ENCODE measurements around the gene CDH22. TPM values are rescaled to one million over a fixed set of nuclear protein-coding genes. Genes with fewer than 3 reads are reported as not detected.

Gene CDH22
- total RNA-seq, 4 donors from 2014 or later, result 0.26 to 1.2 (median 0.35) TPM

DNA sequence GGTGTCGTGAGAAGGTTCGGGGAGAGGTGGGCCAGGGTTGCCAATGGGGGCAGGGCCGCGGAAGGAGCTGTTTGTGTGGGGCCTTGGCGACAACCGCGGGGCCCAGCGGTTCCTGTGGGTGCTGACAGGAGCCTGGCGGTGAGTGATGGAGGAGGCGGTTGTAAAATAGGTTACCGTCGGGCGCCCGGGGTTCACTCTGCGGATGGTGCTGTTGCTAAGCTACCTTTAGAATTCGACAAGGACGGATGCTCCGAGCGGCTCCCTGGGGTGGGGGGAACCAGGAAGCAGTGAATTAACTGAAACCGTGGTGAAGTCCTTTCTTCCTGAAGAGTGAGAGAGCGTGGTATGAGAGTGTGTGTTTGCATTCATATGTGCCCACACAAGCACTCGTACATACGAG is 61.7 kb downstream of the CDH22 start:
- Histone ChIP-seq H3K4me1 (no peaks in the 10 kb centered on the region), H3K9me3 (no peaks in the 10 kb centered on the region), H3K27me3 (peaks cover 20 to 48% (median 25%) of the 10 kb centered on the region in 3 donors), H3K4me3 (no peak overlapping the region), H3K27ac (no peak overlapping the region), H3K36me3 (no peaks in the 10 kb centered on the region)
- DNase-seq (no peak), ATAC-seq (no peak)
- in situ Hi-C loops (cut with MboI; ENCODE audit: low sequenced_read_pairs in 4 of 4), result no loop called here
- TF ChIP-seq, protein P1, sequence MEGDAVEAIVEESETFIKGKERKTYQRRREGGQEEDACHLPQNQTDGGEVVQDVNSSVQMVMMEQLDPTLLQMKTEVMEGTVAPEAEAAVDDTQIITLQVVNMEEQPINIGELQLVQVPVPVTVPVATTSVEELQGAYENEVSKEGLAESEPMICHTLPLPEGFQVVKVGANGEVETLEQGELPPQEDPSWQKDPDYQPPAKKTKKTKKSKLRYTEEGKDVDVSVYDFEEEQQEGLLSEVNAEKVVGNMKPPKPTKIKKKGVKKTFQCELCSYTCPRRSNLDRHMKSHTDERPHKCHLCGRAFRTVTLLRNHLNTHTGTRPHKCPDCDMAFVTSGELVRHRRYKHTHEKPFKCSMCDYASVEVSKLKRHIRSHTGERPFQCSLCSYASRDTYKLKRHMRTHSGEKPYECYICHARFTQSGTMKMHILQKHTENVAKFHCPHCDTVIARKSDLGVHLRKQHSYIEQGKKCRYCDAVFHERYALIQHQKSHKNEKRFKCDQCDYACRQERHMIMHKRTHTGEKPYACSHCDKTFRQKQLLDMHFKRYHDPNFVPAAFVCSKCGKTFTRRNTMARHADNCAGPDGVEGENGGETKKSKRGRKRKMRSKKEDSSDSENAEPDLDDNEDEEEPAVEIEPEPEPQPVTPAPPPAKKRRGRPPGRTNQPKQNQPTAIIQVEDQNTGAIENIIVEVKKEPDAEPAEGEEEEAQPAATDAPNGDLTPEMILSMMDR (IDR thresholded peaks at IDR 0.05 in 4 of 5, conservative IDR thresholded peaks at IDR 0.05 in 1 of 5), result no peak
- no peak for TF ChIP-seq POLR2A (IDR thresholded peaks at IDR 0.05)
- intact Hi-C loops (cut with DNase I; ENCODE audit: low total_unique reads), result no loop called here

DNA sequence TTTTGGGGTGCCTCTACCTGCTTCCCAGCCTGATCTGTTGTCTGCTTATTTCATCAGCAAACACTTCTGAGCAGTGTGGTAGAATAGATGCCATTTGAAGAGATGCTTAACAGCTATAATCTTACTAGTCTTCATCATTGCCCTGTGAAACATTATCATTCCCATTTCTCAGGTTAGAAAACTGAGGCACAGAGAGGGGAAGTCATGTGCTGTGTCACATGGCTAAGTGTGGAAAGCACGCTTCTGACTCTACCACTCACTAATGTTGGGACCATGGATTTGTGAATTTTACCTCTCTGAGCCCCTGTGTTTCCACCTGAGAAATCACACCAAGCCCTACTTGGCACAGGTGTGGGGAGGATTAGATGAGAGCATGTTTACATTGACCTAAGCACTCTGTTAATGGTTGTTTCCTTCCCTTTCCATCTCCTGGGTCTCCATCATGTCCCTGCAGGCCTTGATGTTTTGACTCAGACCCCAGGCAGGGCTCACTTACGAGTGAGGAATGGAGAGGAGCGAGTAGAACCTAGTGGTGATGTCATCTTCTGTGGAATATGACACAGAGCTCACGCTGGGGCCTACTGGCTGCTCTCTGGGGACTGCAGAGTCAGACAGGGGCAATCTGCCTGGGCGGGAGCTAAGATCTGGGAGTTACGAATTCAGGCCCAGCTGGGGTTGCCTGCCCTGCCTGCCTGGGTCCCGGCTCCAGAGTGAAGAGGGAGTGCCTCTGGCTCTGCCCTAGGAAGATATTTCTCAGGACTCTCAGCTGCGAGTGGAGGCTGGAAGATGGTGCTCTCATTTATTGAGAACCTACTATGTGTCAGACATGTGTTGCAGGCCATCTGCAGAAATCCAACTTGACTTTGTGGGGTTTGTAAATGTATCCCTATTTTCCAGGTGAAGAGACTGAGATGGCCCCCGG is 64.3 kb downstream of the CDH22 start:
- Histone ChIP-seq H3K36me3 (no peaks in the 10 kb centered on the region), H3K4me3 (no peak overlapping the region), H3K9me3 (no peaks in the 10 kb centered on the region), H3K27me3 (peaks cover 0 to 23% (median 9%) of the 10 kb centered on the region in 3 donors), H3K4me1 (no peaks in the 10 kb centered on the region), H3K27ac (no peak overlapping the region)
- intact Hi-C loops (cut with DNase I; ENCODE audit: low total_unique reads) (no loop called here), in situ Hi-C loops (cut with MboI; ENCODE audit: low sequenced_read_pairs in 4 of 4) (no loop called here)
- TF ChIP-seq, protein P1 (IDR thresholded peaks at IDR 0.05 in 4 of 5, conservative IDR thresholded peaks at IDR 0.05 in 1 of 5), result no peak
- no peak for TF ChIP-seq POLR2A (IDR thresholded peaks at IDR 0.05)
- DNase-seq (no peak), ATAC-seq (no peak)

DNA sequence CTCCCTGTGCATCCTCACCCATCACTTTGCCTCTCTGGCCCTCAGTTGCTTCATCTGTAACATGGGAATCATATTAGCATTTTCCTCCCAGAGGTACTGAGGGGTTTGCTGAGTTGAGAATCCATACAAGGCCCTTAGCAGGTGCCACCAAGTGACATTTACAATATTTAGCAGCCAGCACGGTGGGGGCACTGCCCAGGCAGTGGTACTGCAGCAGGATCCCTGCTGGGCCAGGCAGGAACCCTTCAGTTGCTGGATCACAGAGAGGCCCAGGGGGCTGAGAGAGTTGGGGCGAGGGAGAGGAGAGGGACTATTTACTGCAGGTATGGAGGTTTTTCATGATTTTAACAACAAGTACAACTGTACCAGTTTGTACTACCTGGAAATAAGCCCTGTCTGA is 65.9 kb downstream of the CDH22 start:
- in situ Hi-C loops (cut with MboI; ENCODE audit: low sequenced_read_pairs in 4 of 4), result no loop called here
- DNase-seq, result no peak
- Histone ChIP-seq H3K9me3 (no peaks in the 10 kb centered on the region), H3K4me3 (no peak overlapping the region), H3K36me3 (no peaks in the 10 kb centered on the region), H3K4me1 (no peaks in the 10 kb centered on the region), H3K27me3 (peaks cover 0 to 11% (median 9%) of the 10 kb centered on the region in 3 donors), H3K27ac (no peak overlapping the region)
- no peak for ATAC-seq
- TF ChIP-seq, protein P1 (IDR thresholded peaks at IDR 0.05 in 4 of 5, conservative IDR thresholded peaks at IDR 0.05 in 1 of 5), result no peak
- no peak for TF ChIP-seq POLR2A (IDR thresholded peaks at IDR 0.05)
- intact Hi-C loops (cut with DNase I; ENCODE audit: low total_unique reads), result no loop called here

DNA sequence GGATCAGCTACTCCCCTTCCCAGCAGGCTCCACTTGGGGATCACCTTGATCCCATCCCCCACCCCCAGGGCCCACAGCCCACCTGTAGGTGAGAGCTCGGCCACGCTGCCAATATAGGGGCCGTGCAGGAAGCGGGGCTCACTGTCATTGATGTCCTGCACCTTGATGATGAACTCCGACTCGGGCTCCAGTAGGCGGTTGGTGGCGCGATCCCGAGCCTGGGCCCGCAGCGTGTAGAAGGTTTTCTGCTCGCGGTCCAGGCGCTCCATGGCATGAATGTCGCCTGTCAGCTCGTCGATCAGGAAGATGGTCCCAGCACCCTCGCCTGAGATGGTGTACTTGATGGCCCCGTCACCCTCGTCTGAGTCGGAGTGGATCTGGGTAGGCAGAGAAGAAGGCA is 67.4 kb downstream of the CDH22 start:
- ATAC-seq, result no peak
- no peak for DNase-seq
- in situ Hi-C loops (cut with MboI; ENCODE audit: low sequenced_read_pairs in 4 of 4), result no loop called here
- intact Hi-C loops (cut with DNase I; ENCODE audit: low total_unique reads), result no loop called here
- Histone ChIP-seq H3K4me3 (no peak overlapping the region), H3K27ac (no peak overlapping the region), H3K4me1 (no peaks in the 10 kb centered on the region), H3K27me3 (no peaks in the 10 kb centered on the region), H3K36me3 (no peaks in the 10 kb centered on the region), H3K9me3 (no peaks in the 10 kb centered on the region)
- TF ChIP-seq POLR2A (IDR thresholded peaks at IDR 0.05), result no peak
- TF ChIP-seq, protein P1 (IDR thresholded peaks at IDR 0.05 in 4 of 5, conservative IDR thresholded peaks at IDR 0.05 in 1 of 5), result no peak
